ENCODE results near the gene RALGPS1. TPM values are rescaled to one million over a fixed set of nuclear protein-coding genes. Genes with fewer than 3 reads are reported as not detected.

Gene RALGPS1
- total and polyA plus RNA-seq, 8 donors: 4.7 to 150 (median 42.2) TPM

- Histone ChIP-seq H3K27ac (no peak overlapping the region), H3K36me3 (no peaks in the 10 kb centered on the region), H3K4me3 (no peak overlapping the region), H3K9me3 (no peaks in the 10 kb centered on the region), H3K27me3 (no peaks in the 10 kb centered on the region), H3K4me1 (peaks cover 0 to 10% (median 0%) of the 10 kb centered on the region in 4 donors)
- no peak for TF ChIP-seq POLR2AphosphoS5 (IDR thresholded peaks at IDR 0.05)
- no peak for TF ChIP-seq CTCF (IDR thresholded peaks at IDR 0.05)
- TF ChIP-seq POLR2A (IDR thresholded peaks at IDR 0.05): no peak
- TF ChIP-seq EP300 (IDR thresholded peaks at IDR 0.05): no peak
- intact Hi-C loops (cut with DNase I; ENCODE audit: low total_unique reads): no loop called here
- WGBS, 5 donors: 87 to 97% (median 94%) methylated on average over 6 of the region's 6 CpGs
- DNase-seq: no peak
These were observed 93.1 kb downstream of the RALGPS1 start for GRCh38 chr9:127007638-127008037.

- Histone ChIP-seq H3K27ac (no peak overlapping the region), H3K27me3 (no peaks in the 10 kb centered on the region), H3K4me3 (no peak overlapping the region), H3K4me1 (peaks cover 0 to 10% (median 0%) of the 10 kb centered on the region in 4 donors), H3K36me3 (no peaks in the 10 kb centered on the region), H3K9me3 (no peaks in the 10 kb centered on the region)
- intact Hi-C loops (cut with DNase I; ENCODE audit: low total_unique reads): no loop called here
- no peak for DNase-seq
- WGBS, 5 donors: 97 to 100% (median 100%) methylated on average over 1 of the region's 1 CpG
- TF ChIP-seq EP300 (IDR thresholded peaks at IDR 0.05): no peak
These were observed 93.5 kb downstream of the RALGPS1 start for GRCh38 chr9:127008076-127008475.

GRCh38 chr9:127011772-127012171 lies 97.2 kb downstream of the RALGPS1 start:
- no peak overlapping the region for H3K27ac ChIP-seq
- intact Hi-C loops (cut with DNase I; ENCODE audit: low total_unique reads): no loop called here
- no peaks in the 10 kb centered on the region for H3K9me3 ChIP-seq
- no peaks in the 10 kb centered on the region for H3K36me3 ChIP-seq
- WGBS, 5 donors: 75 to 82% (median 78%) methylated on average over 6 of the region's 6 CpGs
- H3K4me3 ChIP-seq: no peak overlapping the region
- DNase-seq: no peak
- H3K27me3 ChIP-seq: no peaks in the 10 kb centered on the region
- TF ChIP-seq CTCF (IDR thresholded peaks at IDR 0.05) (no peak), EP300 (IDR thresholded peaks at IDR 0.05) (no peak), POLR2AphosphoS5 (IDR thresholded peaks at IDR 0.05) (no peak), POLR2A (IDR thresholded peaks at IDR 0.05) (no peak)
- peaks cover 0 to 6% (median 0%) of the 10 kb centered on the region in 4 donors for H3K4me1 ChIP-seq

- Histone ChIP-seq H3K27ac (no peak overlapping the region), H3K4me3 (no peak overlapping the region), H3K36me3 (no peaks in the 10 kb centered on the region), H3K9me3 (no peaks in the 10 kb centered on the region), H3K27me3 (no peaks in the 10 kb centered on the region), H3K4me1 (peaks cover 0 to 6% (median 0%) of the 10 kb centered on the region in 4 donors)
- TF ChIP-seq CTCF (IDR thresholded peaks at IDR 0.05) (no peak), POLR2A (IDR thresholded peaks at IDR 0.05) (no peak), EP300 (IDR thresholded peaks at IDR 0.05) (no peak), POLR2AphosphoS5 (IDR thresholded peaks at IDR 0.05) (no peak)
- DNase-seq: no peak
- 95 to 98% (median 95%) methylated on average over 6 of the region's 6 CpGs for WGBS, 5 donors
- intact Hi-C loops (cut with DNase I; ENCODE audit: low total_unique reads): no loop called here
These were observed 97.7 kb downstream of the RALGPS1 start for GRCh38 chr9:127012250-127012649.

GRCh38 chr9:127013597-127013996 lies 99.0 kb downstream of the RALGPS1 start:
- DNase-seq: no peak
- H3K27ac ChIP-seq: no peak overlapping the region
- no peaks in the 10 kb centered on the region for H3K36me3 ChIP-seq
- H3K9me3 ChIP-seq: no peaks in the 10 kb centered on the region
- TF ChIP-seq CTCF (IDR thresholded peaks at IDR 0.05) (no peak), POLR2AphosphoS5 (IDR thresholded peaks at IDR 0.05) (no peak), EP300 (IDR thresholded peaks at IDR 0.05) (no peak), POLR2A (IDR thresholded peaks at IDR 0.05) (no peak)
- no peak overlapping the region for H3K4me3 ChIP-seq
- H3K4me1 ChIP-seq: peaks cover 0 to 6% (median 0%) of the 10 kb centered on the region in 4 donors
- no peaks in the 10 kb centered on the region for H3K27me3 ChIP-seq
- intact Hi-C loops (cut with DNase I; ENCODE audit: low total_unique reads): no loop called here
- WGBS, 5 donors: 88 to 95% (median 93%) methylated on average over 5 of the region's 5 CpGs
